ENCODE measurements around the gene RAPGEF5.

Gene RAPGEF5

GRCh38 chr7:22194658-22195273 lies 162.2 kb downstream of the RAPGEF5 start:
- no peak for FAIRE-seq
- DNase-seq (ENCODE audit: insufficient read length, low spot score) = no peak
- TF ChIP-seq POLR2A (IDR thresholded peaks at IDR 0.05; ENCODE audit: low read depth, low read length) = no peak

GRCh38 chr7:22193450-22193983 lies 163.4 kb downstream of the RAPGEF5 start:
- FAIRE-seq (no peak), DNase-seq (ENCODE audit: insufficient read length, low spot score) (no peak)
- TF ChIP-seq POLR2A (IDR thresholded peaks at IDR 0.05; ENCODE audit: low read depth, low read length) = no peak

DNA sequence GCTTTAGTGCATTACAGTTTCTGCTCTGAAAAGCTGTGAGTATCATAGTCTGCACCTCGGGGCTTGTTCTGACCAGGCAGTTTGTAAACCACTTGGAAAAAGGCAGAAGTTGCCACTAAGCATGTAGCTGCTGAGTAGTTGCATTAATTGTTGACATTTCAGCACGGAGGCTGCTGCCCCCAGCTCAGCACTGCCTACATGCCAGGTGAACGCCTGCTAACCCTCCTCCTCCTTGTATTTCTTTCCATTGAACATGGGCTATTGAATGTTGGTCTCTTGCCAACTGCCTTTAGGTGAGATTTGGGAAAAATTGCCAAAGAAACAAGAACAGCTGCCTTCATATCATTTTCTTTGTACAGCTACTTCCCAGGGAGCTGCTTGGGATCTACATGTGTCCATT lies 164.2 kb downstream of the RAPGEF5 start:
- TF ChIP-seq POLR2A (IDR thresholded peaks at IDR 0.05; ENCODE audit: low read depth, low read length) = no peak
- no peak for DNase-seq (ENCODE audit: insufficient read length, low spot score)
- no peak for FAIRE-seq

- FAIRE-seq (no peak), DNase-seq (ENCODE audit: insufficient read length, low spot score) (no peak)
- no peak for TF ChIP-seq POLR2A (IDR thresholded peaks at IDR 0.05; ENCODE audit: low read depth, low read length)
Observed at GRCh38 chr7:22190736-22191135, 166.2 kb downstream of the RAPGEF5 start.

GRCh38 chr7:22189741-22190140 lies 167.2 kb downstream of the RAPGEF5 start:
- TF ChIP-seq POLR2A (IDR thresholded peaks at IDR 0.05; ENCODE audit: low read depth, low read length) = no peak
- FAIRE-seq = no peak
- DNase-seq (ENCODE audit: insufficient read length, low spot score) = no peak

DNA sequence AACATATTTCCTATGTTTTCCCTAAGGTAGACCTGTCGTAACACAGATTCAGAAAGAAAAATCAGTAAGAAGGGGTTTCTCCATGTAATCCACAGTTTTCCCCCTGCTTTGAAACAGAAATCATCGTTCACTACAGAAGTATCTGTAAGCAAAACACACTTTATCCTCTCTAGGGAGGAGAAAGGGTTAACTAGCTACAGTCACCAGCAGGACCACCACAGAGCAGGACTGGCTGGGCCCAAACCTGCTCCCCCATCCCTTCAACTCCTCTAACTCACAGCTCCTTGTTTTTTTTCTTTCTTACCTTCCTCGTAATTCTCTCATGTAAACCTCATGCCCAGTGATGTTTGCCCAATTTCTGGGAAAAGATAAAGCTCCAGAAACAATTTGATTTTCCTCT lies 167.7 kb downstream of the RAPGEF5 start:
- no peak for TF ChIP-seq POLR2A (IDR thresholded peaks at IDR 0.05; ENCODE audit: low read depth, low read length)
- FAIRE-seq = no peak
- no peak for DNase-seq (ENCODE audit: insufficient read length, low spot score)

GRCh38 chr7:22187691-22188348 lies 169.1 kb downstream of the RAPGEF5 start:
- FAIRE-seq = no peak
- no peak for DNase-seq (ENCODE audit: insufficient read length, low spot score)
- no peak for TF ChIP-seq POLR2A (IDR thresholded peaks at IDR 0.05; ENCODE audit: low read depth, low read length)

GRCh38 chr7:22185559-22185958 lies 171.4 kb downstream of the RAPGEF5 start:
- FAIRE-seq (no peak), DNase-seq (ENCODE audit: insufficient read length, low spot score) (no peak)
- TF ChIP-seq POLR2A (IDR thresholded peaks at IDR 0.05; ENCODE audit: low read depth, low read length) = no peak

DNA sequence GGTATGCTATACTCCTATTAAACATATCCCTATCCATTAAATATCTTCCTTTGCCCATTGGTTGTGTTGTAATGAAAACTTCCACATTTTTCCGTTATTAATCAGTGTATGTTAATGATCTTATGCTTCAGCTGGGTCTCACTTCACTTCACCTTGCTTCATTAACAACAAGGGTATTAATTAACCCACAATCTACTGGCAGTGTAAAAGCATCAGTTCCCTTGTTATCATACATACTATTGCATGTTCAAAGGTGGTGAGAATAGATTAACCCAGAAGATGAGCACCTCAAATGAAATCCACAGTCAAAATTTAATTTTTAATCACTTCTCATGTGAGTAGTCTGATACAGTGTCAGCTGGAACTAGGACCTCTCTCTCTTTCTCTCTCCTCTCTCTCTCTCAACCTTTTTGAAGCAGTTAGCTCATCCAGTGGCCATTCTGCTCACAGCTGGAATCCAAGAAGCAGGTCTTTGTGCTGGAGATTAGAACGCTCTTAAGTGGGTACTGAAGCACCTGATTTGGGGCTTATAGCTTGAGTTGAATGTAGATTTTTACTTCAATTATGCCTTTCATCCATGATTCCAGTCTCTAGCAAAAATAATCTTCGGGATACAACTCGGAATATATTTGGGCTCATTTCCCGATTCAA lies 172.3 kb downstream of the RAPGEF5 start:
- FAIRE-seq = no peak
- TF ChIP-seq POLR2A (IDR thresholded peaks at IDR 0.05; ENCODE audit: low read depth, low read length) = no peak
- no peak for DNase-seq (ENCODE audit: insufficient read length, low spot score)

DNA sequence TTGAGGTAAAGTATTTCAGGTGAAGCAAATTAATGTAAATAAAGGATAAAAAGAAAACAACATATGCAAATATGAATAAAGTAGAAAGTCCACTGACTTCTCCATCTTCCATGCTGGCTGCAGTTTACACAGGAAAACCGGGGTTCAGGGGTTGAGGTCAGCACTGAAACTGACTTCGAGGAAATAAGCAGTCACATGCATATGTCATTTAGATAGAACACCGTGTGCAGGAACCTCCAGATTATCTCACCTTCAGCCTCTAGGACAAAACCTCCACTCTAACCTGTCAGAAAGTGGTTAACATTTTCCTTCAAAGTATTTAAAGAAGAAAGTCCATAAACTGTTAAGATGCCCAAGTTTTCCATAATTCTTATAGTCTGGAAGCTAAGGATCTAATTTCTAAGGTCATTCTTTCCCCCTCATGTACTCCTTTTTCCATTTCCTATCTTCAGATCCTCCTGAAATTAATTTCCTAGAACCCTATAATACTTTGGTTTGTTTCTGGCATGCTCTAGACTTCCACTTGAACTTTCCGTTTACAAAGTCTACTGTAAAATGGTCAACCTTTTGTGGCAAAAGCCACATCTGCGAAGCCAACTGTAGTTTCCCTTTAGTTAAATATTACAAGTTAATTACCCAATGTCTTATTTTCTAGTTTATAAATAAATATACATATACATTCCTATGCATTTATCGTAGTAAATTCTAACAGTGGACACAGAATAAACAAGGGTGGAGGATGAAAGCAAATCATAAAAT lies 173.3 kb downstream of the RAPGEF5 start:
- TF ChIP-seq POLR2A (IDR thresholded peaks at IDR 0.05; ENCODE audit: low read depth, low read length) = no peak
- no peak for FAIRE-seq
- DNase-seq (ENCODE audit: insufficient read length, low spot score) = no peak

GRCh38 chr7:22182149-22182548 lies 174.8 kb downstream of the RAPGEF5 start:
- FAIRE-seq = no peak
- TF ChIP-seq POLR2A (IDR thresholded peaks at IDR 0.05; ENCODE audit: low read depth, low read length) = no peak
- no peak for DNase-seq (ENCODE audit: insufficient read length, low spot score)

DNA sequence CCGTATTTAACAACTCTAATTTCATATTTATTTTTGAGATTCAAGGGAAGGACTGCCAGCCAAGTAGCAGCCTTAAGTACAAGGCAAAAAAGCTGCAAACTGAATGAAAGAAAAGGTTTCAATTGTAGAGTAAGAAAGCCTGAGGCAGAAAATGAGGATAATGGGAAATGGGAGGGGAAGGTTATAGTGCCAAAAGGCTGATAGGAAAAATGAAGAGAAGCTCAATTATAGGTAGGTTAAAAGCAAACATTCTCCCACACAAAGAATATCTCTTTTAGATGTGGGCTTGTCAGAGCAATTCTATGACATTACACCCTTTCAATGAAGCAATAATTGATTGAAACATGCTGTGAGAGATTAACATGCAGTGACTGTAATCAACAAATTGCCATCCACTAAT lies 175.3 kb downstream of the RAPGEF5 start:
- no peak for FAIRE-seq
- no peak for DNase-seq (ENCODE audit: insufficient read length, low spot score)
- no peak for TF ChIP-seq POLR2A (IDR thresholded peaks at IDR 0.05; ENCODE audit: low read depth, low read length)

DNA sequence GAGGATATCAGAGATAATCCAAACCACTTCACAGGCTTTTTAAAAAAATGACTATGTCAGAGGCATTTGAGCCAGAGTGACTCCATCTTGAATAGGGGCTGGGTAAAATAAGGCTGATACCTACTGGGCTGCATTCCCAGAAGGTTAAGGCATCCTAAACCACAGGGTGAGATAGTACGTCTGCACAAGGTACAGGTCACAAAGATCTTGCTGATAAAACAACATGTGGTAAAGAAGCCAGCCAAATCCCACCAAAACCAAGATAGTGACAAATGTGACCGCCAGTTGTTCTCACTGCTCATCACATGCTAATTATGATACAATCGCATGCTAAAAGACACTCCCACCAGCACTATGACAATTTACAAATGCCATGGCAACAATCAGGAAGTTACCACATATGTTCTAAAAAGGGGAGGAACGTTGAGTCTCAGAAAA lies 177.5 kb downstream of the RAPGEF5 start:
- DNase-seq (ENCODE audit: insufficient read length, low spot score) (no peak), FAIRE-seq (no peak)
- no peak for TF ChIP-seq POLR2A (IDR thresholded peaks at IDR 0.05; ENCODE audit: low read depth, low read length)

GRCh38 chr7:22178735-22179134 lies 178.2 kb downstream of the RAPGEF5 start:
- DNase-seq (ENCODE audit: insufficient read length, low spot score) (no peak), FAIRE-seq (no peak)
- no peak for TF ChIP-seq POLR2A (IDR thresholded peaks at IDR 0.05; ENCODE audit: low read depth, low read length)
